Breast epithelium (tissue), 4 donors: ENCODE data around the gene PSD2. TPM values are rescaled to one million over a fixed set of nuclear protein-coding genes. Genes with fewer than 3 reads are reported as not detected.

Experiments
- DNase-seq, 2 donors: peaks; one replicate each; pipeline ENCODE4 v3.0.0-alpha.2; 2019; ENCODE audit warnings: low spot score in 2 of 2
- H3K27ac ChIP-seq, 2 donors: fragments of 200-600 bp; sonication (generic) in 1 of 2; one replicate each; pipeline ENCODE4 v1.5.1; 2016 to 2019; ENCODE audit warnings: mild to moderate bottlenecking in 1 of 2
- H3K27me3 ChIP-seq, 2 donors: fragments of 200-600 bp; sonication (generic) in 1 of 2; one replicate each; pipeline versions ENCODE4 v1.5.1 to v1.6.0; 2017 to 2019; ENCODE audit warnings: control low read depth in 1 of 2, mild to moderate bottlenecking in 1 of 2
- H3K36me3 ChIP-seq: fragments of 200-600 bp; one replicate; pipeline ENCODE4 v1.5.1; 2019
- H3K4me1 ChIP-seq, 2 donors: fragments of 200-600 bp; sonication (generic); one replicate each; pipeline ENCODE4 v1.5.1; 2016 to 2019; ENCODE audit warnings: control low read depth in 1 of 2
- H3K4me3 ChIP-seq, 3 donors: fragments of 200-600 bp; sonication (generic); 1 replicate in 2 of 3; 2 replicates in 1 of 3; pipeline ENCODE4 v1.5.1; 2016 to 2019; ENCODE audit warnings: mild to moderate bottlenecking in 3 of 3, moderate library complexity in 2 of 3
- H3K9me3 ChIP-seq, 2 donors: fragments of 200-600 bp; sonication (generic) in 1 of 2; one replicate each; pipeline ENCODE4 v1.5.1; 2016 to 2019; ENCODE audit warnings: control low read depth in 1 of 2
- CTCF ChIP-seq, 3 donors: fragments of 450-650 bp; IDR thresholded peaks; one replicate each; pipeline ENCODE4 v1.5.1; 2016 to 2017; ENCODE audit warnings: antibody characterized with exemption in 3 of 3, mild to moderate bottlenecking in 3 of 3, moderate library complexity in 3 of 3
- POLR2A ChIP-seq: fragments of 450-650 bp; IDR thresholded peaks from one replicate; pipeline ENCODE4 v1.6.1; 2016; ENCODE audit warnings: antibody characterized with exemption, mild to moderate bottlenecking, moderate library complexity
- POLR2AphosphoS5 ChIP-seq, 3 donors: sonication (generic); formaldehyde crosslinking; IDR thresholded peaks; one replicate each; pipeline ENCODE4 v1.6.1; 2017; ENCODE audit warnings: antibody characterized with exemption in 3 of 3
- intact Hi-C: fragments of 100-400 bp; cut with DNase I; formaldehyde crosslinking; loops from one replicate; pipeline ENCODE4 v1.15.1; 2023; ENCODE audit warnings: low total_unique reads
- total RNA-seq, 3 donors: library from RNA; depleted of rRNA; stranded (reverse); fragments of >200 nt; gene quantifications; one replicate each; pipeline ENCODE4 v1.1.0, GENCODE V29; 2016

The PSD2 gene
- total RNA-seq, 3 donors from 2014 or later: 0.66 to 1.8 TPM; not detected in 1

GRCh38 chr5:139770722-139771121, 24.9 kb upstream of the PSD2 start:
- no peak for DNase-seq
- Histone ChIP-seq H3K4me1 (no peaks in the 10 kb centered on the region), H3K9me3 (no peaks in the 10 kb centered on the region), H3K4me3 (no peak overlapping the region), H3K27ac (no peak overlapping the region), H3K36me3 (no peaks in the 10 kb centered on the region), H3K27me3 (no peaks in the 10 kb centered on the region)
- no peak for TF ChIP-seq POLR2AphosphoS5 (IDR thresholded peaks at IDR 0.05)
- TF ChIP-seq CTCF (IDR thresholded peaks at IDR 0.05): no peak
- TF ChIP-seq POLR2A: no peak
- intact Hi-C loops: no loop called here

DNA sequence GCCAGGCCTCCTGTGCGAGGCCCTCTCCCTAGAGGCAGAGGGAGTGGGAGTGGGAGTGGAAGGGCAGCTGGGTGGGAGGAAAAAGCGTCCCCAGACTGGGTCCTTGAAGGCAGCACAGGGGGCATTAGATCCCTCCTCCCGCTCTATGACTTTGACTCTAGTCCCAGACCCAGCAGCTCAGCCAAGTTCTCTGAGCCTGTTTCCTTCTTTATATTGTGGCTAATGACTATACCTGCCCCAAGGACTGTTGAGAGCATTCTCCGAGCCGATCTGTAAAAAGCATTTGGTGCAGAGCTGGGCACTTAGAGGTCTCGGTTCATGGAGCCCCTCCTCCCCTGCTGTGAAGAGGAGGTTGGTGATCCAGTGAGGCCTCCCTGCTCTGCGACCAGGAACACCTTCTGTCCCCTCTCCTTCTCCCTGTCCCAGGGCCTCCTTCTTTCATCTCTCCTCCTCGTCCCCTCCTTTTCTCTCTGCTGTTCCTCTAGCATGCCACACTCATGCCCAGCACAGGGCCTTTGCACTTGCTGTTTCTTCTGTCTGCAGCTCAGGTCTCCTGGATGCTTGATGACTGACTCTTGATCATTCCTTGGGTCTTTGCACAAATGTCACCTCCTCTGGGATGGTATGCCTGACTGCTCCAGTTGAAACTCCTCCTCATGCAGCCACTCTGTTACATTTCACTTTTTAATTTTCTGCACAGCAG, 23.4 kb upstream of the PSD2 start:
- Histone ChIP-seq H3K9me3 (no peaks in the 10 kb centered on the region), H3K4me3 (no peak overlapping the region), H3K4me1 (no peaks in the 10 kb centered on the region), H3K27me3 (no peaks in the 10 kb centered on the region), H3K27ac (no peak overlapping the region), H3K36me3 (no peaks in the 10 kb centered on the region)
- intact Hi-C loops: no loop called here
- no peak for DNase-seq
- TF ChIP-seq POLR2A (no peak), CTCF (IDR thresholded peaks at IDR 0.05) (no peak), POLR2AphosphoS5 (IDR thresholded peaks at IDR 0.05) (no peak)

- no peaks in the 10 kb centered on the region for H3K27me3 ChIP-seq
- H3K27ac ChIP-seq: no peak overlapping the region
- H3K36me3 ChIP-seq: no peaks in the 10 kb centered on the region
- no peak overlapping the region for H3K4me3 ChIP-seq
- no peak for DNase-seq
- intact Hi-C loops: no loop called here
- no peaks in the 10 kb centered on the region for H3K4me1 ChIP-seq
- TF ChIP-seq POLR2AphosphoS5 (IDR thresholded peaks at IDR 0.05): no peak
- no peak for TF ChIP-seq POLR2A
- no peak for TF ChIP-seq CTCF (IDR thresholded peaks at IDR 0.05)
- H3K9me3 ChIP-seq: no peaks in the 10 kb centered on the region
Observed at GRCh38 chr5:139772927-139773690, 22.5 kb upstream of the PSD2 start.

DNA sequence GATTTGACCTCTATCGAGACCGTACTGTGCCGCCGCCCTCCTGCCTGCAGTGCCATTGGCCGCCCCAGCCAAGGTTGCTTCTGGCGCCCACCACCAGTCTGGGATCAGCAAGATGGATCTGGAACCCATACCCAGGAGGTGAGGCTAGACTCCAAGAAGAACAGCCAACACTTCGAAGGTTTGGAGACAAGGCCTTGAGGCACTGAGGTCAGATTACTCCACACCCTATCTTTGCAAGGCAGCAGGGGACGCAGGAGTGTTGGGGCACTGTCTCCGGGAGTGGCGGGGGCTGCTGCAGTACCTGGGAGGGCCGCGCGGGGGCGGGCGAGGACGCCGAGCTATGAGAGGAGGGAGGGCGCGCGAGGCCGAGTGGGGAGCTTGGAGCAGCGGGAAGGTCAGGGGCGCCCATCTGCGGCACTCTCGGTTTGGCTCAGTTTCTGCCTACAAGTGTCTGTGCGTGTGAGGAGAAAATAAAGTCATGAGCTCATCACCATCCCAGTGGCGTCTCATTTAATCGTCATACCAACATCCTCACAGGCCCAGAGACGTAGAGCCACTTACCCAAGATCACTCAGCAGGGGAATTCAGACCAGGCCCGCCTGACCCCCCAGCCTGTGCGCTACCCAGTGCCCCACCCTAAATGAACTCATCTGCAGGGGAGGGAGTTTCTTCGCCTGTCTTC, 20.5 kb upstream of the PSD2 start:
- Histone ChIP-seq H3K27ac (no peak overlapping the region), H3K36me3 (no peaks in the 10 kb centered on the region), H3K4me3 (peak overlapping the region in 1 of 3 donors; percentile 23), H3K4me1 (no peaks in the 10 kb centered on the region), H3K27me3 (no peaks in the 10 kb centered on the region), H3K9me3 (no peaks in the 10 kb centered on the region)
- intact Hi-C loops: no loop called here
- peak; percentile 68 to 78 (median 69) for TF ChIP-seq CTCF (IDR thresholded peaks at IDR 0.05)
- no peak for TF ChIP-seq POLR2A
- no peak for TF ChIP-seq POLR2AphosphoS5 (IDR thresholded peaks at IDR 0.05)
- DNase-seq: peak in 1 of 2 donors; percentile 70

- H3K9me3 ChIP-seq: no peaks in the 10 kb centered on the region
- intact Hi-C loops: no loop called here
- H3K4me1 ChIP-seq: no peaks in the 10 kb centered on the region
- DNase-seq: no peak
- no peaks in the 10 kb centered on the region for H3K27me3 ChIP-seq
- H3K27ac ChIP-seq: no peak overlapping the region
- H3K4me3 ChIP-seq: no peak overlapping the region
- H3K36me3 ChIP-seq: no peaks in the 10 kb centered on the region
- no peak for TF ChIP-seq POLR2A
- no peak for TF ChIP-seq CTCF (IDR thresholded peaks at IDR 0.05)
- TF ChIP-seq POLR2AphosphoS5 (IDR thresholded peaks at IDR 0.05): no peak
Observed at GRCh38 chr5:139775872-139776271, 19.7 kb upstream of the PSD2 start.
